Stimulated activated CD8-positive, alpha-beta memory T cell treated with anti-CD3 and anti-CD28 coated beads, Interleukin-15, amount 100 ng/mL, for 1 hour (primary cell): Measurements from ENCODE around the gene NOP10.

Source experiments
- DNase-seq: peaks from one replicate; pipeline ENCODE4 v3.0.0-alpha.2; 2020; ENCODE audit warnings: low read depth

The NOP10 gene

GRCh38 chr15:34330279-34330678 lies 12.7 kb downstream of the NOP10 start:
- no peak for DNase-seq

GRCh38 chr15:34329006-34329405 lies 13.9 kb downstream of the NOP10 start:
- DNase-seq = no peak

GRCh38 chr15:34327906-34328305 lies 15.0 kb downstream of the NOP10 start:
- DNase-seq = no peak

GRCh38 chr15:34325368-34325767 lies 17.6 kb downstream of the NOP10 start:
- DNase-seq = no peak

- no peak for DNase-seq
Observed at GRCh38 chr15:34324933-34325332, 18.0 kb downstream of the NOP10 start.

- DNase-seq = no peak
Observed at GRCh38 chr15:34323217-34323616, 19.7 kb downstream of the NOP10 start.

GRCh38 chr15:34318277-34319079 lies 24.5 kb downstream of the NOP10 start:
- no peak for DNase-seq

GRCh38 chr15:34314491-34315490 lies 28.1 kb downstream of the NOP10 start:
- DNase-seq = no peak

- DNase-seq = no peak
Observed at GRCh38 chr15:34311563-34311962, 31.4 kb downstream of the NOP10 start.

GRCh38 chr15:34304613-34305012 lies 38.3 kb downstream of the NOP10 start:
- DNase-seq = no peak

- no peak for DNase-seq
Observed at GRCh38 chr15:34301058-34301457, 41.9 kb downstream of the NOP10 start.

- DNase-seq = no peak
Observed at GRCh38 chr15:34297059-34297458, 45.9 kb downstream of the NOP10 start.

GRCh38 chr15:34292621-34293020 lies 50.3 kb downstream of the NOP10 start:
- no peak for DNase-seq
